HEK293T (cell line): ENCODE measurements around the gene GPR137B.
"Not testable (repeated sequence)": the region's sequence is repeated elsewhere in the genome, so short reads cannot be mapped to it uniquely, and the experiment has no call there.

Experiments used
- CTCF ChIA-PET: fragments of 350-600 bp; formaldehyde crosslinking; extraction: SDS; loops from one replicate; lab custom pipeline; 2021; ENCODE audit warnings: antibody characterized with exemption, inconsistent platforms; lab: Yijun Ruan, JAX
- POLR2A ChIA-PET: fragments of 350-600 bp; formaldehyde crosslinking; extraction: SDS; loops from one replicate; lab custom pipeline; 2020; ENCODE audit warnings: antibody characterized with exemption, inconsistent platforms; lab: Yijun Ruan, JAX
- DNase-seq: peaks from one replicate; pipeline ENCODE4 v3.0.0; 2012; ENCODE audit warnings: mixed read lengths; ENCODE audit errors: extremely low spot score
- BHLHE40 ChIP-seq: fragments of 450-650 bp; IDR thresholded peaks from 2 replicates; pipeline ENCODE4 v1.6.1; 2016; ENCODE audit warnings: mild to moderate bottlenecking, moderate library complexity, borderline replicate concordance
- ELF4 ChIP-seq: fragments of 450-650 bp; IDR thresholded peaks from 2 replicates; pipeline ENCODE4 v1.6.1; 2017; ENCODE audit warnings: antibody characterized with exemption
- FOXA1 ChIP-seq: fragments of 450-650 bp; IDR thresholded peaks from 2 replicates; pipeline ENCODE4 v1.6.1; 2016; ENCODE audit warnings: mild to moderate bottlenecking
- FOXK2 ChIP-seq: fragments of 450-650 bp; IDR thresholded peaks from 2 replicates; pipeline ENCODE4 v1.6.1; 2016; ENCODE audit warnings: mild to moderate bottlenecking
- FOXM1 ChIP-seq: fragments of 450-650 bp; IDR thresholded peaks from 2 replicates; pipeline ENCODE4 v1.6.1; 2017; ENCODE audit warnings: mild to moderate bottlenecking, borderline replicate concordance
- HDGF ChIP-seq: fragments of 450-650 bp; IDR thresholded peaks from 2 replicates; pipeline ENCODE4 v1.6.1; 2017; ENCODE audit warnings: antibody characterized with exemption, borderline replicate concordance
- L3MBTL2 ChIP-seq: fragments of 450-650 bp; conservative IDR thresholded peaks from 2 replicates; pipeline ENCODE4 v1.6.1; 2016; ENCODE audit warnings: mild to moderate bottlenecking
- LEF1 ChIP-seq: fragments of 450-650 bp; IDR thresholded peaks from 2 replicates; pipeline ENCODE4 v1.6.1; 2017; ENCODE audit warnings: mild to moderate bottlenecking, borderline replicate concordance
- SP1 ChIP-seq: fragments of 450-650 bp; IDR thresholded peaks from 2 replicates; pipeline ENCODE4 v1.6.1; 2017
- SUZ12 ChIP-seq: fragments of 450-650 bp; IDR thresholded peaks from 2 replicates; pipeline ENCODE4 v1.6.1; 2016; ENCODE audit warnings: mild to moderate bottlenecking
- TARDBP ChIP-seq: fragments of 450-650 bp; IDR thresholded peaks from 2 replicates; pipeline ENCODE4 v1.6.1; 2016
- ZNF384 ChIP-seq: fragments of 450-650 bp; IDR thresholded peaks from 2 replicates; pipeline ENCODE4 v1.6.1; 2016
- TF ChIP-seq, protein P1 (sequence below): fragments of 450-650 bp; IDR thresholded peaks from 2 replicates; pipeline ENCODE4 v1.6.1; 2016

The GPR137B gene, protein sequence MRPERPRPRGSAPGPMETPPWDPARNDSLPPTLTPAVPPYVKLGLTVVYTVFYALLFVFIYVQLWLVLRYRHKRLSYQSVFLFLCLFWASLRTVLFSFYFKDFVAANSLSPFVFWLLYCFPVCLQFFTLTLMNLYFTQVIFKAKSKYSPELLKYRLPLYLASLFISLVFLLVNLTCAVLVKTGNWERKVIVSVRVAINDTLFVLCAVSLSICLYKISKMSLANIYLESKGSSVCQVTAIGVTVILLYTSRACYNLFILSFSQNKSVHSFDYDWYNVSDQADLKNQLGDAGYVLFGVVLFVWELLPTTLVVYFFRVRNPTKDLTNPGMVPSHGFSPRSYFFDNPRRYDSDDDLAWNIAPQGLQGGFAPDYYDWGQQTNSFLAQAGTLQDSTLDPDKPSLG

DNA sequence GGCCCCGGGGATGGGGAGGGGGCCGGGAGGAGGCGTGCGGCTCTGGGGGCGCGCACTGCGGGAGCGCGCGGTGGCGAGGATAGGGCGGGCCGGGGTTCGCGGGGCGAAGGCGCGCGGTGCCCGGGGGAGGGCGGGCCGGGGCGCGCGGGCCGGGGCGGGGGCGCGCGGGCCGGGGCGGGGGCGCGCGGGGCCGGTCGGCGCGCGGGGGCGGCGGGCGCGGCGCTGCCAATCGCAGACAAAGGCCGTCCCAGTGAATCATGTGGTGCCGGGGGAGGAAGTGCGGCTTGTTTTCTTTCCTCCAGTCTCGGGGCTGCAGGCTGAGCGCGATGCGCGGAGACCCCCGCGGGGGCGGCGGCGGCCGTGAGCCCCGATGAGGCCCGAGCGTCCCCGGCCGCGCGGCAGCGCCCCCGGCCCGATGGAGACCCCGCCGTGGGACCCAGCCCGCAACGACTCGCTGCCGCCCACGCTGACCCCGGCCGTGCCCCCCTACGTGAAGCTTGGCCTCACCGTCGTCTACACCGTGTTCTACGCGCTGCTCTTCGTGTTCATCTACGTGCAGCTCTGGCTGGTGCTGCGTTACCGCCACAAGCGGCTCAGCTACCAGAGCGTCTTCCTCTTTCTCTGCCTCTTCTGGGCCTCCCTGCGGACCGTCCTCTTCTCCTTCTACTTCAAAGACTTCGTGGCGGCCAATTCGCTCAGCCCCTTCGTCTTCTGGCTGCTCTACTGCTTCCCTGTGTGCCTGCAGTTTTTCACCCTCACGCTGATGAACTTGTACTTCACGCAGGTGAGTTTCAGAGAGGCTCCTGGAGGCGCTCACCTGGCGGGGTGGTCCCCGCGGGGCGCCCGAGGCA, at the start of gene GPR137B:
Gene GPR137B, plus strand, starts transcription at position 287 of the 851 bp plus-strand sequence. Its CDS starts 84 bp downstream, at position 371.
- ChIA-PET POLR2A (interaction anchor here (1.4 kb wide), 2 partner anchors 10 to 462 kb away, joined by 5 read pairs; no protein-coding TSS in a partner anchor), CTCF (interaction anchor here (0.7 kb wide), 1 partner anchor 167 kb away, joined by 3 read pairs; no protein-coding TSS in a partner anchor)
- peak; percentile 72 for DNase-seq
- no peak for TF ChIP-seq FOXA1
- TF ChIP-seq L3MBTL2 = peak; percentile 78
- TF ChIP-seq FOXM1 = peak; percentile 14; the same call in 1 of the 2 replicates

DNA sequence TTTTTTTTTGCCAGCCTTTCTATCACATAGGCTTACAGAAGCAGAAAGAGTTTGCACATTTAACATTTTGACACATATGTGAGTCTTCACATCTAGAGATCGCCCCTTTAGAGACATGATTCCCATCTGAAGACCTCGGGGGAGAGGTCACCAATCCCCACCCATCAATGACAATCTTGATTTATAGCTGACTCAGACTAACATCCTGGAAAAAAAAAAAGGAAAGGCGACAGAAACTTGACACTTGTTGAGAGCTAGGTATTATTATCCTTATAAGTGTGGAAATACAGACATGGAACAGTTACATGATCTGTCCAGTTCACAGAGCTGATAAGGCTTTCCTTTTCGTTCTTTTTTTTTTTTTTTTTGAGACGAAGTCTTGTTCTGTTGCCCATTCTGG, 49.4 kb upstream of the GPR137B start:
- ChIA-PET POLR2A (no interaction called here), CTCF (interaction anchor here (0.7 to 1.3 kb wide), 2 partner anchors 11 to 571 kb away, joined by 4 to 6 read pairs; no protein-coding TSS in a partner anchor)
- peak; percentile 5 for DNase-seq
- TF ChIP-seq SUZ12 (no peak), ELF4 (no peak), ZNF384 (peak; percentile 71), HDGF (no peak), TARDBP (no peak), SP1 (no peak), BHLHE40 (no peak), FOXK2 (no peak), L3MBTL2 (no peak)
- TF ChIP-seq, protein P1, sequence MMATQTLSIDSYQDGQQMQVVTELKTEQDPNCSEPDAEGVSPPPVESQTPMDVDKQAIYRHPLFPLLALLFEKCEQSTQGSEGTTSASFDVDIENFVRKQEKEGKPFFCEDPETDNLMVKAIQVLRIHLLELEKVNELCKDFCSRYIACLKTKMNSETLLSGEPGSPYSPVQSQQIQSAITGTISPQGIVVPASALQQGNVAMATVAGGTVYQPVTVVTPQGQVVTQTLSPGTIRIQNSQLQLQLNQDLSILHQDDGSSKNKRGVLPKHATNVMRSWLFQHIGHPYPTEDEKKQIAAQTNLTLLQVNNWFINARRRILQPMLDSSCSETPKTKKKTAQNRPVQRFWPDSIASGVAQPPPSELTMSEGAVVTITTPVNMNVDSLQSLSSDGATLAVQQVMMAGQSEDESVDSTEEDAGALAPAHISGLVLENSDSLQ = peak; percentile 72; the same call in 1 of the 2 replicates

DNA sequence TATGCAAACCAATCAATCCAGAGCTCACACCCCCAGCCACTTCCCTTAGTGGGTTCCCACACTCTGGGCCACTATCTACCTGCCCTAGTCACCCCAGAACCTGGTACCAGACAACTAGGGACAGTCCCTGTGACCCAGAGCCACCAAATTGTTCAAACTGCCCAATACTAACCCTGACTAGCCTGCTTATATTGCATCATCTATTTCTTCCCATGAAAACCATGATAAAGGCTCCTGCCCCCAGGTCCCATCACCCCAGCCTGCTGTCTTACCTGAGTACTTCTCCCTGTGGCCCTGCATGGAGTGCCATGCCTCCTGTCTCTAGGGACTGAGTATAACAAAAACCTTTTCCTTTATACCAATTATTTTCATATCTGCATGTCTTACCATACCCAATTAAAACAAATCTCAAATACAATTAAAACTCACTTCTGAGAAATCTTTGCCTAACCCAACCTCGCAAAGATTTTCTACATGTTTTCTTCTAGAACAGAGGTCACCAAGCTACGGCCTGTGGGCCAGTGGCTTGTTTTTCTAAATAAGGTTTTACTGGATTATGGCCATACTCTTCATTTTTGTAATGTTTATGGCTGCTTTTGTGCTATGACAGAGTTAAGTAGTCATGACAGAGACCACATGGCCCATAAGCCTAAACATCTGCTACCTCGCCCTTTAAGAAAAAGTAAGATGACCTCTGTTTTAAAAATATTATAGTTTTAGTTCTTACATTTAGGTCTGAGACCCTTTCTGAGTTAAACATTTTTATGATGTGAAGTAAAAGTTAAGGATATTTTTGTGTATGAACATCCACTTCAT, 46.4 kb upstream of the GPR137B start:
- CTCF ChIA-PET = no interaction called here

DNA sequence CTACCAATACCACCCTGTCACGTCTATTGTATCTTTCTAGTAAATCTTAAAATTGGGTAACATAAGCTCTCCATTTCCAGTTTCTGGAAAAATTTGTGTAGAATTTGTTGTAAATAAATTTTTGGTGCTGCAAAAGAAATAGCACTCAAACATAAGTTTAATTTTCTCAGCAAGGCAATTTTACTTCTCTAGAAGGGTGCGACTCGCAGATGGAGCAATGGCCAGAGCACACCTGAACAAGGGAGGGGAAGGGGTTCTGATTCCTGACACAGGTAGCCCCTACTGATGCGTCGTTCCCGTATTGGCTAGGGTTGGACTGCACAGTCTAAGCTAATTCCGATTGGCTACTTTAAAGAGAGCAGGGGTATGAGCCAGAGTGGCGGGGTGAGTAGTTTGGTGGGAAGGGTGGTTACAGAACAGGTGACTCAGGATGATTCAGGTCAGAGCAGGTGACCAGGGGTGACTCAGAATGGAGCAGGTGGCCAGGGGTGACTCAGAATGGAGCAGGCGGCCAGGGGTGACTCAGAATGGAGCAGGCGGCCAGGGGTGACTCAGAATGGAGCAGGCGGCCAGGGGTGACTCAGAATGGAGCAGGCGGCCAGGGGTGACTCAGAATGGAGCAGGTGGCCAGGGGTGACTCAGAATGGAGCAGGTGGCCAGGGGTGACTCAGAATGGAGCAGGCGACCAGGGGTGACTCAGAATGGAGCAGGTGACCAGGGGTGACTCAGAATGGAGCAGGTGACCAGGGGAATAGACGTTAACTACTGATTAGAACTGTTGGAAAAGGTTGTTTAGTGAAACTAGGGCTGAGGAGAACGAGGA, 45.5 kb upstream of the GPR137B start:
- CTCF ChIA-PET, DNase-seq, POLR2A ChIA-PET: not testable (repeated sequence)

More for the DNA sequence above, 46.4 kb upstream of the GPR137B start:
- no peak for DNase-seq
- TF ChIP-seq LEF1 (no peak), SP1 (no peak), FOXK2 (no peak)
- TF ChIP-seq, protein P1 = no peak
- POLR2A ChIA-PET = no interaction called here

DNA sequence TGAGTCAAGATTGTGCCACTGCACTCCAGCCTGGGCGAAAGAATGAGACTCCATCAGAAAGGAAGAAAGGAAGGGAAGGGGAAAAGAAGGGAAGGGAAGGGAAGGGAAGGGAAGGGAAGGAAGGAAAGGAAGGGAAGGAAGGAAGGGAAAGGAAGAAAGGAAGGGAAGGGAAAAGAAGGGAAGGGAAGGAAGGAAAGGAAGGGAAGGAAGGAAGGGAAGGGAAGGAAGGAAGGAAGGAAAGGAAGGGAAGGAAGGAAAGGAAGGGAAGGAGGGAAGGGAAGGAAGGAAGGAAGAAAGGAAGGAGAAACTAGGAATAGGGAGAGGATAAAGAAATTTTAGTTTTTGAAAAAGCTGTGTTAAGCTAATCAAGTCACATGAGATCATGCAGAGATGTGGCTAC, 44.1 kb upstream of the GPR137B start:
- DNase-seq = no peak
- no peak for TF ChIP-seq L3MBTL2
- no peak for TF ChIP-seq ZNF384
- TF ChIP-seq SUZ12 = no peak
- no peak for TF ChIP-seq FOXA1
- ChIA-PET CTCF (no interaction called here), POLR2A (no interaction called here)

DNA sequence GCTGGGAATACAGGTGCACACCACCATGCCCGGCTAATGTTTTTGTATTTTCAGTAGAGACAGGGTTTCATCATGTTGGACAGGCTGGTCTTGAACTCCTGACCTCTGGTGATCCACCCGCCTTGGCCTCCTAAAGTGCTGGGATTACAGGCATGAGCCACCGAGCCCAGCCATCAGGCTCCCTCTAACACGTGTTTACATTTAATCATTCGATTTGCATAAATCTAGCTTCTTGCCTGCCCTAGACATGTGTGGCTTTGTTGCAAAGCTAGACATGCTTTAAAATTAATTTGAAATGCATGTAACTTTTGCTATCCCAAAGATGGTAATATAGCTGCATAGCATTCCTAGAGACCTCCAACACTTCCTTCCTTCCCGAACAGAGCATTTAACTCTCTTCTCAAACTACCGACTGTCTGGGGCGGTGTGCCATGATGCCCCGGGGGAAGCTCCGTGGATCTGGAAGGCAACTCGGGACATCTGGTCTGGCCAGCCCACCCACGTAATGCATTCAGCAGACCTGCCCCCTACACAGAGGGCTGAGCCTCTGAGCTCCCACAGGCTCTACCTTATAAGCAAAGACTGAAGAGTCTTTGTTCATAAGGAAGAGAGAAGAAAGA, 42.9 kb upstream of the GPR137B start:
- ChIA-PET POLR2A (interaction anchor here (0.7 kb wide), 1 partner anchor 128 kb away, joined by 3 read pairs; no protein-coding TSS in a partner anchor), CTCF (interaction anchor here (0.7 to 0.8 kb wide), 2 partner anchors 50 to 433 kb away, joined by 3 to 4 read pairs; no protein-coding TSS in a partner anchor)
- no peak for DNase-seq
- TF ChIP-seq TARDBP = no peak
- TF ChIP-seq L3MBTL2 = no peak
- TF ChIP-seq BHLHE40 = no peak
- no peak for TF ChIP-seq SP1
- TF ChIP-seq HDGF = no peak
- no peak for TF ChIP-seq LEF1
